H1 (cell line): Measurements from ENCODE around the gene H2BW2. TPM values are rescaled to one million over a fixed set of nuclear protein-coding genes. Genes with fewer than 3 reads are reported as not detected.

Source experiments
- CEBPB ChIP-seq: IDR thresholded peaks from 2 replicates; pipeline ENCODE4 v1.6.1; 2012; ENCODE audit warnings: low read depth, low read length
- CHD7 ChIP-seq: fragments of 300-600 bp; sonication (generic); IDR thresholded peaks from 2 replicates; pipeline ENCODE4 v1.7.1; 2012; ENCODE audit warnings: low read length, moderate library complexity, mild to moderate bottlenecking, inconsistent platforms; ENCODE audit not compliant: insufficient replicate concordance
- CREB1 ChIP-seq: IDR thresholded peaks from 2 replicates; pipeline ENCODE4 v1.6.1; 2012; ENCODE audit warnings: inconsistent platforms
- FOSL1 ChIP-seq: IDR thresholded peaks from 2 replicates; pipeline ENCODE4 v1.6.1; 2011; ENCODE audit warnings: mild to moderate bottlenecking, low read depth, low read length, moderate library complexity; ENCODE audit not compliant: insufficient read depth
- SRF ChIP-seq: IDR thresholded peaks from 2 replicates; pipeline ENCODE4 v1.6.1; 2011; ENCODE audit warnings: mild to moderate bottlenecking, low read depth, low read length, moderate library complexity
- polyA plus RNA-seq, 7 experiments: library from polyadenylated mRNA; depleted of rRNA in 3 of 7; stranded (reverse) in 5 of 7; unstranded in 2 of 7; fragments of >200 nt in 5 of 7; fragments of 200-250 nt in 2 of 7; gene quantifications; 1 replicate in 5 of 7; 2 replicates in 1 of 7; 4 replicates in 1 of 7; pipeline versions ENCODE4 v1.2.1 to v1.2.3, GENCODE V29; 2011 to 2013; ENCODE audit warnings: missing spikeins in 2 of 7, mixed read lengths in 2 of 7
- total RNA-seq: library from RNA; stranded (reverse); fragmentation: NEBNext Ultra II Directional; extraction: Animal tissue kit (Norgen Biotek cat#: 25700); gene quantifications from 2 replicates; pipeline ENCODE4 v1.2.1, GENCODE V29; 2021

The H2BW2 gene
- total and polyA plus RNA-seq, 2 of the 8 experiments (the other 6 are each of a cell fraction or from before 2014, with no cell fraction given): 0.03 TPM; not detected in 1

DNA sequence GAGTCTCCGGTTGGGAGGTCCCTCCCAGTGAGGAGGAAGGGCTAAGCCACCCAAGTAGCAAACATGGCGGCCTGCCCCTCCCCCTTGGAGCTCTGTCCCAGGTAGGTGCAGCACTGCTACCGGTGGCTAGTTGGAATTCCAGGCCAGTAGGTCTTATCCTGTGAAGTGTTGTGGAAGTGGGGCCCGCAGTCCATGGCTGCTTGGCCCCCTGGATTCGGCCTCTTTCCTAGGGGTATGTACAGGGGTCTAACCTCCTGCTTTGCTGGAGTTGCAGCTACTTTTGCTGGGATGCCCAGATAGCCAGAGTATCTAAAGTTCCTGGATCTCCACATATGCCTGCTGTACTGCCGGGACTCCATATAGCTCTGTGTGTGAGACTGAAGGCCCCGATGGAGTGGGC lies 46.2 kb downstream of the H2BW2 start (continued):
- no peak for TF ChIP-seq CHD7
- TF ChIP-seq CEBPB: no peak
- TF ChIP-seq SRF: no peak
- TF ChIP-seq FOSL1: no peak
- TF ChIP-seq CREB1: no peak
- TF ChIP-seq, all 59 proteins: peak for 0
